Neuron (in vitro differentiated cells): Measurements from ENCODE around the gene TNFRSF14.

Experiments
- H2AFZ ChIP-seq: one replicate; pipeline ENCODE4 v1.6.1; 2013; ENCODE audit warnings: low read depth, mild to moderate bottlenecking, inconsistent platforms, low read length, moderate library complexity
- H3K27me3 ChIP-seq: one replicate; pipeline ENCODE4 v1.6.1; 2013; ENCODE audit warnings: low read length; ENCODE audit not compliant: insufficient read depth
- H3K36me3 ChIP-seq: one replicate; pipeline ENCODE4 v1.6.1; 2013; ENCODE audit warnings: low read length; ENCODE audit not compliant: insufficient read depth
- H3K4me1 ChIP-seq: one replicate; pipeline ENCODE4 v1.6.1; 2013; ENCODE audit warnings: low read length; ENCODE audit not compliant: insufficient read depth
- H3K4me3 ChIP-seq: 2 replicates; pipeline ENCODE4 v1.5.1; 2013; ENCODE audit warnings: mild to moderate bottlenecking, low read length, moderate library complexity
- H3K9me3 ChIP-seq: one replicate; pipeline ENCODE4 v1.6.1; 2013; ENCODE audit warnings: low read length

The TNFRSF14 gene

DNA sequence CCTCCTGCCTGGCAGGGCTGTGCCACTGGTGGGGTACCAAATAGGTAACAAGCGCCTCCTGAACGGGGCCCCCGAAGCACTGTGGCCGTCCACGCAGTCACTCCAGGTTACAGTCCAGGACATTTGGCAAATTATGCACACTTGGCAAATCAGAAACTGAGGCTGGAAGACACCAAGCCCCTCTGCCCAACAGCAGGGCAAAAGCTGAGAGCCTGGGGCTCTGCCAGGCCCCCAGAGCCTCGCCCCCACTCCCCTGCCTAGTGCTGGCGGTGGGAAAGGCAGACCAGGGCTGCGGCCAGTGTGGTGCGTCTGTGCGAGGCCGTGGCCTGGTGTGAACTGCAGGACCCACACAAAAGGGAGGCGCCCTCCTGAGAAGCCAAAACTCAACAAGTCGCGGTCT is 39.2 kb upstream of the TNFRSF14 start:
- no peaks in the 10 kb centered on the region for H3K27me3 ChIP-seq
- no peaks in the 10 kb centered on the region for H3K9me3 ChIP-seq
- no peak overlapping the region for H3K4me3 ChIP-seq
- no peak overlapping the region for H2AFZ ChIP-seq
- peaks cover 90% of the 10 kb centered on the region for H3K36me3 ChIP-seq
- no peaks in the 10 kb centered on the region for H3K4me1 ChIP-seq

DNA sequence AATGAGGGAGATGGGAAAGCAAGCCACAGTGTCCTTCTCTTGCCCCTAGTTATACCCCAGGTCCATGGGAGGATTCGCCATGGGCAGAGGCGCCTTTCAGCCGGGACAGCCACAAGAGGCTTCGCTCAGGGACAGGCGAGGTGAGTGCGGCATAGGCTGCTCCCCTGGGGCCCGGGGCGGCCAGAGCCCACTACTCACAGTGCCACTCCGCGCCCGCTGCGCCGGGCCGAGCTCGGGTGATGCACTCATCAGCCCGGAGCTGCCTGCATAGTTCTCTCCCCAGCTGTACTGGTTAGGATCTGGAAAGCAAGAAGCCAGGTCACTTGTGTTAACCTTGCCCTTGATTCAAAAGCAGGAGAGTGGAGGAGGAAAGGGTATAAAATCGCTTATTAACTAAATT is 38.2 kb upstream of the TNFRSF14 start:
- H3K4me3 ChIP-seq, result no peak overlapping the region
- H2AFZ ChIP-seq, result no peak overlapping the region
- no peaks in the 10 kb centered on the region for H3K27me3 ChIP-seq
- H3K36me3 ChIP-seq, result peaks cover 81% of the 10 kb centered on the region
- H3K4me1 ChIP-seq, result no peaks in the 10 kb centered on the region
- no peaks in the 10 kb centered on the region for H3K9me3 ChIP-seq

DNA sequence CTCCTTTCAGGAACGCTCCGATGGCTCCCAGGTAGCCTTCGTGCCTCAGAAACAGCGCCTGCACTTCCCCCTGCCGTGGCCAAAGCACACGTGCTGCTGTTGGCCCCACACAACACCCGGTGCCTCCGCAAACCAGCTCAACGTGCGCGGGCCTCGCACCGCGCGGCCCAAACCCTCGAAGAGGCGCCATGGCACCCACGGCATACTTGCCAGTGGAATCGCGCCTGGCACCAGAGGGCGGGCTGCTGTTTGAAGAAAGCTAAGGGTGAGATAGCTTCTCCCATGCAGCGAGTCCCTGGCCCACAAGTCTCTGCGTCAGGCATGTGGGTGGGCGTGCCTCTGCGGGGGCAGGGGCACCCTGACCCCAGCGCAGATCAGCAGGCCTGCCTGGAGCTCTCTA is 37.6 kb upstream of the TNFRSF14 start:
- no peaks in the 10 kb centered on the region for H3K4me1 ChIP-seq
- H3K27me3 ChIP-seq, result no peaks in the 10 kb centered on the region
- H2AFZ ChIP-seq, result no peak overlapping the region
- no peaks in the 10 kb centered on the region for H3K9me3 ChIP-seq
- no peak overlapping the region for H3K4me3 ChIP-seq
- peaks cover 75% of the 10 kb centered on the region for H3K36me3 ChIP-seq

DNA sequence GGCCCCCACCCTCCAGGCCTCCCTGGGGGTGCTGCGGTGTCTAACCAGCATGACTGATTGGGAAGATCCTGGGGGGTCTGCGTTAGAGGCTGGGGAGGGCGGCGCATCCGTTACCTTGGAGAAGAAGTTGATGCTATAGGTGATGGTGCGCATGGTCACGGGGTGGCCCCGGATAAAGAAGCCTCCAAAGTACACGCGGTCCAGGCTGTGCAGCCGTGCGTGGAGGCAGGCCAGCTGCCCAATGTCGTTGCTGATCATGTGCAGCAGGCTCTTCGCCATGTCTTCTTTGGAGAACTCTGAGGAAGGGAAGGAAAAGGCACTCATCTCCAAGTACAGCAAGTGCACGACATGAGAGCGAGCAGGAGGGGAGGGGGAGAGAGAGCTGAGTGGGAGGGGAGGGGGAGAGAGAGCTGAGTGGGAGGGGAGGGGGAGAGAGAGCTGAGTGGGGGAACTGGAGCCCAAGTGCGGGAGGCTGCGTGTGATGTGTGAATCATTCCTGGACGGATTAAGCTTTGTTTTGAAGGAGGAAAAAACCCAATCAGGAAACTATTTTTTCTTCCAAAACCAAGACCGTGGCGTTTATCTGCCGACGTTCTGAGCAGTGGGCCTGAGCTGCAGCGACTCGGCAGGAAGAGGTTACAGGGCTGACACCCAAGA is 37.0 kb upstream of the TNFRSF14 start:
- H3K36me3 ChIP-seq, result peaks cover 69% of the 10 kb centered on the region
- no peaks in the 10 kb centered on the region for H3K9me3 ChIP-seq
- peaks cover 3% of the 10 kb centered on the region for H3K4me1 ChIP-seq
- no peak overlapping the region for H3K4me3 ChIP-seq
- no peaks in the 10 kb centered on the region for H3K27me3 ChIP-seq
- H2AFZ ChIP-seq, result no peak overlapping the region

DNA sequence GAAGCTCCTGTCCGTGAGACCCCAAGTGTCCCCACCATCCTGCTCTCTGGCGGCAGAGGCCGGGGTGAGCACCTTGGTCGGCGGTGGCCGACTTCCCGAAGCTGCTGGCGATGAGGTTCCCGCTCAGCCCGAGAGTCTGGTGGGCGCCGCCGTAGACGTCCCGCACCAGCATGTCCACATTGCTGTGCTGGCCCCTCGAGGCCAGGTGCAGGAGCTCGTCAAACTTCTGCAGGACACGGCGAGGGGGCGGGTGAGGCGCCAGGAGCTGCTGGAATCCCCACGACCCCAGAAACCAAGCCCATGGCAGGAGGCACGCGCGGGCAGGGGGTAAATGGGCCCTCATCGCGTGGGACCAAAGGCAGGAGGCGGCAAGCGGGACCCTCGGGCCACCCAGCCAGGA is 36.4 kb upstream of the TNFRSF14 start:
- Histone ChIP-seq H3K27me3 (no peaks in the 10 kb centered on the region), H2AFZ (no peak overlapping the region), H3K4me3 (no peak overlapping the region), H3K36me3 (peaks cover 65% of the 10 kb centered on the region), H3K4me1 (peaks cover 9% of the 10 kb centered on the region), H3K9me3 (no peaks in the 10 kb centered on the region)

DNA sequence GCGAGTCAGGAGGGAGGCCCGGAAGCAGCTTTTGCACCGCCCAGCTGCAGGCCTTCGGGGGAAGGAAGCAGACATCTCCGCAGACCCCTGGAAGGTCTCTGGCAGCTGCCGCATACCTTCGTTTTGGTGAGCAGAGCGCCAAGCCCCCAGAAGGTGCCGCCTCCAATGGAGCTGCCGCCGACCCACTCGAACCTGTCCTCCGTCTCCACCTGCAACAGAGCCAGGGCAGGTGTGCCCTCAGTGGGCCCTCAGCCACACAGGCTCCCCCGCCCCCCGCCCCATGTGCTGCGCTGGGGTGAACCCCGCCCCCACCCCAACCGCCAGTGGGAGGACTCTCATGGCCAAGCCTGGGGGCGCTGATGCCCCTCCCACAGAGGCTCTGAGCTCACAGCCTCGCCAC is 36.0 kb upstream of the TNFRSF14 start:
- Histone ChIP-seq H3K4me1 (peaks cover 14% of the 10 kb centered on the region), H3K36me3 (peaks cover 63% of the 10 kb centered on the region), H3K27me3 (no peaks in the 10 kb centered on the region), H3K9me3 (no peaks in the 10 kb centered on the region), H2AFZ (no peak overlapping the region), H3K4me3 (no peak overlapping the region)

DNA sequence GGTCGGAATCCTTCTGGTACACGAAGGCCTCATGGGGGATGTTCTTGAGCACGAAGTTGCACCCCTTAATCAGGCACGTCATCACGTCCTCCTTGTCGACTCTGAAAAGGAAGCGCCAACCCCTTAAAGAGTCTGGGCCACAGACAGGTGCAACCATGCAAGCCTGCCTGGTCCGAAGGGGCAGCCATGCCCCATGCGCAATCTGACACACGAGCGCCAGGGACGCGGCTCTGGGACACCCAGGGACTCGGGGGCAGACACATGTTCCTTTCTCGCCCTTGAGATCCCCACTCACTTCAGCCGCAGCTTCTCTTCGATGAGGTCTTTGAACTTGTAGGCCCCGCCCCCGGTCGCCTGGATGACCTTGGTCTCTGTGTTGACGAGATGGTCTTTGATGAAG is 35.4 kb upstream of the TNFRSF14 start:
- no peaks in the 10 kb centered on the region for H3K27me3 ChIP-seq
- H3K4me3 ChIP-seq, result no peak overlapping the region
- H3K9me3 ChIP-seq, result no peaks in the 10 kb centered on the region
- H2AFZ ChIP-seq, result no peak overlapping the region
- H3K36me3 ChIP-seq, result peaks cover 57% of the 10 kb centered on the region
- peaks cover 20% of the 10 kb centered on the region for H3K4me1 ChIP-seq

DNA sequence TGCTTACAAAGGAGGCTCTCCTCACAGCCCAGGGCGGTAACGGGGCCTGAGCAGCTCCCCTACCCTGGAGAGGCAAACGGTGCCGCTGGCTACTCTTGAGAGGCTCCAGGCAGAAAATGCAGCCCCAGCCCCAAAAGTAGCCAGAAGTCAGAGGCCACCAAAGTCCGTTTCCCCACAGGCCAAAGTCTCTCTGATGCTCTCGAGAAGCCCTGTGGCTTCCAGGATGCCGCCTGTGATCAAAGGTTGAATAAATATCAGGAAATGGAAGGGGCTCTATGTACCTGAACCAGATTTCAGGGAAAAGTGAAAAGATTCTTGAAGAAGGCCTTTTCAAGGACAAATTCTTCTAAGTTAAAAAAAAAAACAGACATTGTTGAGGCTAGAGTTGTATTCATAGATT is 33.9 kb upstream of the TNFRSF14 start:
- Histone ChIP-seq H2AFZ (no peak overlapping the region), H3K36me3 (peaks cover 43% of the 10 kb centered on the region), H3K9me3 (no peaks in the 10 kb centered on the region), H3K4me1 (peaks cover 26% of the 10 kb centered on the region), H3K27me3 (no peaks in the 10 kb centered on the region), H3K4me3 (no peak overlapping the region)

DNA sequence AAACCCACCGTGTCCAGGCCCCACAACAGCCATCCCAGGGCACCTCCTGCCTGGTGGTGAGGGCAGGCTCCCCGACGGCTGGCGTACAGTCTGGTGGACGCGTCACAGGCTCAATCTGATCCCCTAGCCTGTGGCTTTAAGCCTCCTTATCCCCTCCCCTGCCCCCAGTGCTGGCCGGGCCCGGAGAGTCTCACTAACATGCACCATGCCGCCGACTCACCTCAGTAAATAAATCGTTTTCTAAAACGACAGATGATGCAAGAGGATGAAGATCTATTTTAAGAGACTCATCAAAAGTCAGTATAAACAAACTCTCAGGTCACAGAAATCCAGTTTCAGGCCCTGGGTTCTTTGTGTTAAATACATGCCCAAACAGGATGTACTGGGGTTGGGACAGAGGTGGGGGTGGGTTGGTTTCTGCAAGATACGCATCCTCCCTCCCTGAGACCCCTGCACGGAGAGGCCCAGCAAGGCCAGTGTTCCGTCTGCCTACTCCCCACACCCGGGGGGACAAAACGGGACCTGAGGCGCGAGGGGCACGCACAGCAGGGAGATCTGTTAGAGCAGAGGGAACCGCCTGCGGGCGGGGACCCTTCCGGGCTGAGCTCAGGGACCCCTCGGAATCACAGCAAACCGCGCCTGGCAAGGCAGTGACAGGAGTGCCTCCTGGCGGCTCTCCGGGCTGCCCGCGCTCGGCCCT is 32.8 kb upstream of the TNFRSF14 start:
- Histone ChIP-seq H3K4me1 (peaks cover 37% of the 10 kb centered on the region), H3K36me3 (peaks cover 32% of the 10 kb centered on the region), H3K27me3 (no peaks in the 10 kb centered on the region), H2AFZ (no peak overlapping the region), H3K9me3 (no peaks in the 10 kb centered on the region), H3K4me3 (no peak overlapping the region)

DNA sequence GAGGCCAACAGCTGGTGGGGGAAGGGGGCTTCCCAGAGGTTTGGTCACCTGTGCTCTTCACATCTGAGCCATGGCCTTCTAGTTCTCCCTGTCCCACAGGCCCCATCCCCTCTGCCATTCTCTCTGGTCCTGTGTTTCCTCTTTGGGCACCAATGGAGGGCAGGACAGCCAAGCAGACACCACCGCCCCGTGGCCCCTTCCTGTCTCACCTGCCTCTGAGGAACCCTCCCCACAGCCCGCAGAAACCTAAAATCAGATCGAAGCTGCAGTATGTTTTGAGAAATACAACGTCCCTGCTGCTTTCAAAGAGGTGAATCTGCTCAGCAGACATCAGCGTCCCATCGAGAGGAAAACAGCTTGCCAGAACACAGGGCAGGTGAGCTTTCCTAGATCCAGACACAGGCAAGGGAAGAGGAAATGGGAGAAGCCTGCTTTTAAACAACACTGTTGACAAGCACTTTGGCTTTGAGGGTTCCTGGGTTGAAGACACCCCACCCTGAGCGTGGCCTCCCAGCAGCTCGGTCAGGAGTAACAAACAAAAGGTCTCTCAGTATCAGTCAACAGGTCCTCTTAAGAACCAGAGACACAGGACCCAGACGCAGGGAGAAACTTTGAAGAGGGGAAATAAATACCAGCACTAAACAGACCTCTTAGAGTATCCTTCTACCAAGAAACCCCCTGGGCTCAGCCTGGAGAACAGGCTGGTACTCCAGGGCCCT is 32.1 kb upstream of the TNFRSF14 start:
- no peaks in the 10 kb centered on the region for H3K9me3 ChIP-seq
- no peaks in the 10 kb centered on the region for H3K27me3 ChIP-seq
- H3K36me3 ChIP-seq, result peaks cover 29% of the 10 kb centered on the region
- H3K4me1 ChIP-seq, result peaks cover 42% of the 10 kb centered on the region
- peak overlapping the region; percentile 92 for H3K4me3 ChIP-seq
- H2AFZ ChIP-seq, result no peak overlapping the region

DNA sequence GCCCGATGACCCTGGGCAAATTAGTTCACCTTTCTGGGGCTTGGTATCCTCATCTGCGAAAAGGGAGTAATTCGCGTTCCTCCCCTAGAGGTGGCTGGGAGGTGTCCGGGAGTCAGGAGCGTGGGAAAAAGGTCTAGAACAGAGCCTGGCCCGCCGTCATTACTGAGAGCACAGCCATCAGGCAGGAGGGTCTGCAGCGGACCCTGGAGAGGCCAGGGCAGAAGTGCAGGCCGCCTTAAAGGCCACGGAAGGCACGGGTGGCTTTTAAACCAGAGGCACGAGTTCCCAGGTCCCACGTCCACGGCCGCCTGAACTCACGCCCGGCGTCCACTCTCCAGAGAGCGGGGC is 30.6 kb upstream of the TNFRSF14 start:
- Histone ChIP-seq H3K9me3 (no peaks in the 10 kb centered on the region), H3K36me3 (peaks cover 19% of the 10 kb centered on the region), H2AFZ (no peak overlapping the region), H3K27me3 (no peaks in the 10 kb centered on the region), H3K4me3 (peak overlapping the region; percentile 92), H3K4me1 (peaks cover 42% of the 10 kb centered on the region)

DNA sequence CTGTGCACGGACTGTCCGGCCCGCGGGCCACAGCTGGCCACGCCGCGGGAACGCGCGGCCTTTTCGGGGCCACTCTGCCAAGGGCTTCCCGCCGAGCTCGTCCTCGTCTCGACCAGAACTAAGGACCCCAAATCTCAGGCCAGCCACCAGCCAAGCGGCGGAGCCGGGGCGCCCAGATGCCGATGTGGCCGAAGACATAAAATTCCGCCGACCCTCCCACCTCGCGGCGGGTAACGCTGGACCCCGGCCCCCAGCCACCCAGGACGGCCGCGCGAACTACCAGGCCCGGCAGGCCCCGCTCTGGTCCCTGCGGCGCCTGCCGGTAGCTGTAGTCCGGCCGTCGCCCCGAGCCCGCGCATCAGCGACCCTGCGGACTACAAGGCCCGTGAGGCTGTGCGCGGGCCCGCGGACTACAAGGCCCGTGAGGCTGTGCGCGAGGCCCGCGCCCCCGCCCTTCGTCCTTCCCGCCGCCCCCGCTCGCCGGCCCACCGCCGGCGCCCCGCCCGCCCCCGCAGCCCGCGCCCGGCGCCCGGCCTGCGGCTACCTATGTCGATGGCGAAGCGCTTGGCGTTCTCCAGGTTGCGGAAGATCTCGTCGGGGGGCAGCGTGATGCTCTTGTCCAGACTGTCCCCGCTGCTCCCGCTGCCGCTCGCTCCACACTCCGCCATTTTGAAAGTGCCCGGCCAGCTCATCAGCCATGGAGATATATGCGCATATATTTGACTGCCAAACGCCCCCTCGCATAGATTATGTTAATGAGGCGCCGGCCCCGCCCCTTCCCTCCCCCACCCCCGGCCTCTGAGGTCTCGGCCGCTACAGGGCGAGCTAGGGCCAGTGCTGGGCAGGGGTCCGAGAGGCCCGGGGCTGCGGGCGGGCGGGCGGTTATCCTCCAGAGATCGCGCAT is 30.0 kb upstream of the TNFRSF14 start, which contains the start of gene PANK4:
PANK4 (minus strand) TSS at position 677 of the 904 bp plus-strand sequence; CDS start at position 668, 9 bp downstream.
- no peaks in the 10 kb centered on the region for H3K9me3 ChIP-seq
- H3K4me3 ChIP-seq, result peak within 1 kb of the TSS; percentile 92
- no peaks in the 10 kb centered on the region for H3K27me3 ChIP-seq
- H3K36me3 ChIP-seq, result peaks cover 12% of the 10 kb centered on the region
- H2AFZ ChIP-seq, result no peak within 1 kb of the TSS
- H3K4me1 ChIP-seq, result peaks cover 49% of the 10 kb centered on the region
